Glutamatergic neuron (in vitro differentiated cells): ENCODE results near the gene F2R. TPM values are rescaled to one million over a fixed set of nuclear protein-coding genes. Genes with fewer than 3 reads are reported as not detected.
"Not testable (repeated sequence)": the region's sequence is repeated elsewhere in the genome, so short reads cannot be mapped to it uniquely, and the experiment has no call there.

Experiments
- DNase-seq: peaks from one replicate; pipeline ENCODE4 v3.0.0; 2022
- H3K27ac Mint-ChIP-seq: one replicate; pipeline ENCODE4 v1.8.0; 2020; ENCODE audit warnings: mild to moderate bottlenecking, mixed read lengths, inconsistent platforms; ENCODE audit not compliant: unreplicated experiment
- H3K27me3 Mint-ChIP-seq: one replicate; pipeline ENCODE4 v1.8.0; 2020; ENCODE audit warnings: mild to moderate bottlenecking, moderate library complexity, mixed read lengths, inconsistent platforms; ENCODE audit not compliant: unreplicated experiment
- H3K36me3 Mint-ChIP-seq: one replicate; pipeline ENCODE4 v1.8.0; 2020; ENCODE audit warnings: mild to moderate bottlenecking, mixed read lengths, inconsistent platforms; ENCODE audit not compliant: unreplicated experiment
- H3K4me1 Mint-ChIP-seq: one replicate; pipeline ENCODE4 v1.8.0; 2020; ENCODE audit warnings: mild to moderate bottlenecking, low read depth, mixed read lengths, inconsistent platforms; ENCODE audit not compliant: unreplicated experiment
- H3K4me3 Mint-ChIP-seq: one replicate; pipeline ENCODE4 v1.8.0; 2020; ENCODE audit warnings: mild to moderate bottlenecking, mixed read lengths, inconsistent platforms; ENCODE audit not compliant: unreplicated experiment
- H3K9me3 Mint-ChIP-seq: one replicate; pipeline ENCODE4 v1.8.0; 2020; ENCODE audit warnings: mild to moderate bottlenecking, moderate library complexity, mixed read lengths, inconsistent platforms; ENCODE audit not compliant: unreplicated experiment
- CTCF ChIP-seq: fragments of 200-600 bp; sonication (generic); IDR thresholded peaks from one replicate; pipeline ENCODE4 v1.5.0; 2021; ENCODE audit not compliant: partially characterized antibody, unreplicated experiment
- total RNA-seq: library from RNA; stranded (reverse); fragmentation: NEBNext Ultra II Directional; extraction: Animal tissue kit (Norgen Biotek cat#: 25700); gene quantifications from one replicate; pipeline ENCODE4 v1.2.1, GENCODE V29; 2021; ENCODE audit not compliant: unreplicated experiment

Gene F2R
- total RNA-seq, 1 donor from 2014 or later: 59.3 TPM

- no peak for DNase-seq
- Mint-ChIP-seq H3K27me3 (no peaks in the 10 kb centered on the region), H3K4me3 (no peak overlapping the region), H3K9me3 (peaks cover 2% of the 10 kb centered on the region), H3K4me1 (no peaks in the 10 kb centered on the region), H3K36me3 (no peaks in the 10 kb centered on the region), H3K27ac (no peak overlapping the region)
- no peak for TF ChIP-seq CTCF
These were observed 55.9 kb downstream of the F2R start for GRCh38 chr5:76771705-76772405.

GRCh38 chr5:76775921-76776320 lies 60.0 kb downstream of the F2R start:
- Mint-ChIP-seq H3K27ac (no peak overlapping the region), H3K9me3 (peaks cover 2% of the 10 kb centered on the region), H3K36me3 (no peaks in the 10 kb centered on the region), H3K4me3 (no peak overlapping the region), H3K27me3 (no peaks in the 10 kb centered on the region), H3K4me1 (no peaks in the 10 kb centered on the region)
- DNase-seq: no peak
- no peak for TF ChIP-seq CTCF

GRCh38 chr5:76776391-76776790 lies 60.5 kb downstream of the F2R start:
- Mint-ChIP-seq H3K9me3 (peaks cover 2% of the 10 kb centered on the region), H3K27me3 (no peaks in the 10 kb centered on the region), H3K4me1 (no peaks in the 10 kb centered on the region), H3K27ac (no peak overlapping the region), H3K4me3 (no peak overlapping the region), H3K36me3 (no peaks in the 10 kb centered on the region)
- DNase-seq: no peak
- no peak for TF ChIP-seq CTCF

- H3K4me1 Mint-ChIP-seq, H3K4me3 Mint-ChIP-seq: not testable (repeated sequence)
These were observed 64.7 kb downstream of the F2R start for GRCh38 chr5:76780616-76781015.

GRCh38 chr5:76781775-76782174 lies 65.8 kb downstream of the F2R start:
- Mint-ChIP-seq H3K27ac (no peak overlapping the region), H3K4me3 (no peak overlapping the region), H3K4me1 (no peaks in the 10 kb centered on the region), H3K36me3 (no peaks in the 10 kb centered on the region), H3K9me3 (peaks cover 2% of the 10 kb centered on the region), H3K27me3 (no peaks in the 10 kb centered on the region)
- TF ChIP-seq CTCF: no peak
- DNase-seq: no peak

More at GRCh38 chr5:76780616-76781015, 64.7 kb downstream of the F2R start:
- H3K36me3 Mint-ChIP-seq, H3K27ac Mint-ChIP-seq, H3K27me3 Mint-ChIP-seq, DNase-seq, H3K9me3 Mint-ChIP-seq: not testable (repeated sequence)
